Activated T-helper 2 cell treated with anti-CD3 and anti-CD28 coated beads, Interferon-gamma antibody, Interleukin-2, Interleukin-4, amounts not matched to agents 10 μg/mL and 5 μg/mL and 100 μg/mL, durations not matched to agents 14 hours and 24 hours and 36 hours (primary cell): ENCODE data around the gene LEF1. TPM values are rescaled to one million over a fixed set of nuclear protein-coding genes. Genes with fewer than 3 reads are reported as not detected.

ENCODE experiments used
- DNase-seq: peaks from one replicate; pipeline ENCODE4 v3.0.0; 2021; ENCODE audit warnings: low spot score
- H3K27ac Mint-ChIP-seq: one replicate; pipeline ENCODE4 v1.8.0; 2021; ENCODE audit warnings: mixed read lengths
- H3K27me3 Mint-ChIP-seq: one replicate; pipeline ENCODE4 v1.8.0; 2021; ENCODE audit warnings: low read depth, mixed read lengths
- H3K36me3 Mint-ChIP-seq: one replicate; pipeline ENCODE4 v1.8.0; 2021; ENCODE audit warnings: low read depth, mixed read lengths
- H3K4me1 Mint-ChIP-seq: one replicate; pipeline ENCODE4 v1.8.0; 2021; ENCODE audit warnings: low read depth, mixed read lengths
- H3K4me3 Mint-ChIP-seq: one replicate; pipeline ENCODE4 v1.8.0; 2021; ENCODE audit warnings: low read depth, mild to moderate bottlenecking, moderate library complexity, mixed read lengths
- H3K9me3 Mint-ChIP-seq: one replicate; pipeline ENCODE4 v1.8.0; 2021; ENCODE audit warnings: mixed read lengths
- intact Hi-C: fragments of 100-400 bp; cut with micrococcal nuclease; formaldehyde crosslinking; loops from one replicate; pipeline ENCODE4 v1.15.1; 2023
- total RNA-seq: library from RNA; stranded (reverse); gene quantifications from 2 replicates; pipeline ENCODE4 v1.2.3, GENCODE V29; 2022

Gene LEF1
- total RNA-seq, 1 donor from 2014 or later: 77.0 TPM

DNA sequence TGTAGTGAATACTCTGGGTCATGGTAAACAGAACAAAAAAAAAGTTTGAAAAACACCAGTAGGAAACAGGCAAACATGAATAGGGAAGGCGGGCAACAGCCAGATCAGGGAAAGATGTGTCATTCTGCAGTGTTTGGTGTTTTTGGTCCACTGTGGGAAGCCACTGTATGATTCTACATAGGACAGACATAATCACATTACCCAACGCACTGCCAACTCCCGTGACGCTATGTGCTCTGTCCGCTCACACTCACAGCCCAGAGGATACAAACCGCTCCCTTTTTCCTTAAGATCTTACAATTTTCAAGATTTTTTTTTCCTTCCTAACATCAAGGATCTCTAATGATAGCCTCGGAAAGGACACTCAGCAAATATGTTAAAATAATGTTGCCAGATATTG, 119.7 kb downstream of the LEF1 start:
- no peak for DNase-seq
- Mint-ChIP-seq H3K9me3 (no peaks in the 10 kb centered on the region), H3K36me3 (peaks cover 56% of the 10 kb centered on the region), H3K27me3 (no peaks in the 10 kb centered on the region), H3K27ac (peak overlapping the region; percentile 98), H3K4me1 (peaks cover 60% of the 10 kb centered on the region), H3K4me3 (peak overlapping the region; percentile 87)
- intact Hi-C loops: no loop called here

- no peaks in the 10 kb centered on the region for H3K9me3 Mint-ChIP-seq
- intact Hi-C loops: no loop called here
- DNase-seq: no peak
- no peak overlapping the region for H3K4me3 Mint-ChIP-seq
- H3K27ac Mint-ChIP-seq: peak overlapping the region; percentile 15
- H3K4me1 Mint-ChIP-seq: peaks cover 60% of the 10 kb centered on the region
- H3K27me3 Mint-ChIP-seq: no peaks in the 10 kb centered on the region
- peaks cover 50% of the 10 kb centered on the region for H3K36me3 Mint-ChIP-seq
Measured at GRCh38 chr4:108048157-108048556, 120.6 kb downstream of the LEF1 start.

DNA sequence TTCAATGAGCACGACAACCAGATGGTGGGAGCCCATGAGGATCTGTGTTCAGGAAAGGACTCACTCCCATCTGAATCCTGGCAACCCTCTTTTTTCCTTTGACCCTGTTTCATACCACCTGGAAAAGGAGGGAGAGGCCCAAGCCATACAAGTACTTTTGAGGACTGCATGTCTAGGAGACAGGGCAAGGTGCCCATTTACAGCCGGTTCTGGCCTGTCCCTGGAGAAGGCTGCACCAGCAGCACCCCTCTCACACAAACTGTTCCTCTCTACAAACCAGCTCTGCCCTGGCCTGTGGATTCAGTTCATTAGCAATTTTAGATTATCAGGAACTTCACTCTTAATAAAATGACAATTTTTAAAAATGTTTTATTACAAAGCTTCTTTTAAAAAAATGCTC, 121.5 kb downstream of the LEF1 start:
- intact Hi-C loops: no loop called here
- Mint-ChIP-seq H3K4me1 (peaks cover 54% of the 10 kb centered on the region), H3K36me3 (peaks cover 44% of the 10 kb centered on the region), H3K27me3 (no peaks in the 10 kb centered on the region), H3K4me3 (no peak overlapping the region), H3K27ac (no peak overlapping the region), H3K9me3 (no peaks in the 10 kb centered on the region)
- no peak for DNase-seq

DNA sequence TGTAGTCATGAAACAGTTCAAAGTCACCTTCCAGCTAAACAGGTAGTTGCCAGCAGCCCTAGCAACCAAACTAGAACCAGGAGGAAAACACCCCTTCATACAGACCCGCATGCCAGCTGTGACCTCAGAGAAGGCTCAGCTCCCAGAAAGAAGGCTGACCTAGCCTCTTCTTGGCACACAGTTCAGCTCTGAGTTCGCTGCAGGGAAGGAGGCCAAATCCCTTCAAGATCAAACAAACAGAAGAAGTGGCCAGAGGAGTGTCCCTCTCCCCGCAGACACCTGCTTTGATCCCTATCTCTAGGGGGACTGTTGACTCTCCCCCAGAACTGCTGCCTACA, 123.1 kb downstream of the LEF1 start:
- H3K4me3 Mint-ChIP-seq: no peak overlapping the region
- no peaks in the 10 kb centered on the region for H3K9me3 Mint-ChIP-seq
- intact Hi-C loops: no loop called here
- peak overlapping the region; percentile 51 for H3K27ac Mint-ChIP-seq
- peaks cover 47% of the 10 kb centered on the region for H3K4me1 Mint-ChIP-seq
- peaks cover 40% of the 10 kb centered on the region for H3K36me3 Mint-ChIP-seq
- DNase-seq: no peak
- H3K27me3 Mint-ChIP-seq: no peaks in the 10 kb centered on the region

- Mint-ChIP-seq H3K27me3 (no peaks in the 10 kb centered on the region), H3K36me3 (peaks cover 45% of the 10 kb centered on the region), H3K4me1 (peaks cover 42% of the 10 kb centered on the region), H3K4me3 (no peak overlapping the region), H3K9me3 (no peaks in the 10 kb centered on the region), H3K27ac (no peak overlapping the region)
- no peak for DNase-seq
- intact Hi-C loops: no loop called here
Measured at GRCh38 chr4:108044951-108045686, 123.6 kb downstream of the LEF1 start.

DNA sequence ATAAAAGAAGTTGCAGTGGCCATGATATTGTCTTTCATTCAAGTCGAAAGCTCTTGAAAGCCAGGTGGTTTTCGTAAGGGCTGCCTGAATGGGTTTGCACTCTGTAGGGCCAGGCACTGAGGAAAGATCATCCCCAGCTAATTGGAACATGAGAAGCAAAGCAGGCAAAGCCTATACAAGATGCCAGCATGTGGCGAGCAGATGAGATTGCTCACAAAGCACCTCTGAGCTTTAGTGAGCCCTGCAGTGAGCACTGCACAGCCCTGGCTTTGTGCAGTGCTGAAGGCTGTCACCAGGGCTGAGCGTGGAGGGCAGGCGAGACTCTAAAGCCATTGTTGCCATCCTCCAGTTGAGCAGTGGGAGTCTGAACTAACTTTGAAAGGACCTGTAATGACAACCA, 125.2 kb downstream of the LEF1 start:
- no peak overlapping the region for H3K27ac Mint-ChIP-seq

GRCh38 chr4:108042927-108043326, 125.8 kb downstream of the LEF1 start:
- intact Hi-C loops: no loop called here
- Mint-ChIP-seq H3K9me3 (no peaks in the 10 kb centered on the region), H3K27ac (no peak overlapping the region), H3K4me1 (peaks cover 28% of the 10 kb centered on the region), H3K36me3 (peaks cover 31% of the 10 kb centered on the region), H3K4me3 (no peak overlapping the region), H3K27me3 (no peaks in the 10 kb centered on the region)
- no peak for DNase-seq

More for the DNA sequence above, 125.2 kb downstream of the LEF1 start:
- Mint-ChIP-seq H3K4me3 (no peak overlapping the region), H3K9me3 (no peaks in the 10 kb centered on the region), H3K27me3 (no peaks in the 10 kb centered on the region), H3K36me3 (peaks cover 37% of the 10 kb centered on the region), H3K4me1 (peaks cover 28% of the 10 kb centered on the region)
- intact Hi-C loops: no loop called here
- DNase-seq: no peak

GRCh38 chr4:108037884-108038283, 130.8 kb downstream of the LEF1 start:
- intact Hi-C loops: loop anchor here (10.0 kb wide), 1 partner anchor 307 kb away; no protein-coding TSS in a partner anchor
- H3K4me3 Mint-ChIP-seq: no peak overlapping the region
- no peaks in the 10 kb centered on the region for H3K9me3 Mint-ChIP-seq
- peaks cover 30% of the 10 kb centered on the region for H3K36me3 Mint-ChIP-seq
- DNase-seq: no peak
- H3K27ac Mint-ChIP-seq: no peak overlapping the region
- H3K27me3 Mint-ChIP-seq: no peaks in the 10 kb centered on the region
- H3K4me1 Mint-ChIP-seq: peaks cover 25% of the 10 kb centered on the region

DNA sequence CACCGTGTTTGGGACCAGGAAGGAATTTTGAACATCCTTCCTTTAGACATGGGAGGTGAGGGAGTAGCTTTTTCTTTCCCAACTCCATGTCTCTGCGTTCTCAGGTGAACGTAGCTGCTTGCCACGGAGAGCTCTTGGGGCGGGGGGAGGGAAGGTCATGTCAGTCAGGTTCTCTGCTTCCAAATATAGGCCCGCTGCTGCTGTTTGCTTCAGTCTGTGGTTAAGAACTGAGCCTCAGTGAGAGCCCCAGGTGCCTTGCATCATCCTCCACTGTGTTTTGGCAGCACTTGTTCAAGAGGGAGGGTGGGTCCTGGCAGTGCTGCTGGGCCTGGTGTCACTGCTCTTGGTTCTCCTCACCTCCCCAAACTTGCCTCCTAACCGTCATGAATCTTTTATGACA, 132.5 kb downstream of the LEF1 start:
- Mint-ChIP-seq H3K27ac (peak overlapping the region; percentile 72), H3K4me3 (no peak overlapping the region), H3K9me3 (peaks cover 5% of the 10 kb centered on the region), H3K27me3 (no peaks in the 10 kb centered on the region), H3K36me3 (peaks cover 39% of the 10 kb centered on the region), H3K4me1 (peaks cover 31% of the 10 kb centered on the region)
- peak; percentile 54 for DNase-seq
- intact Hi-C loops: loop anchor here (1.0 to 10.0 kb wide), 2 partner anchors 72 to 309 kb away; no protein-coding TSS in a partner anchor

- Mint-ChIP-seq H3K36me3 (peaks cover 43% of the 10 kb centered on the region), H3K4me3 (peak overlapping the region; percentile 37), H3K27ac (peak overlapping the region; percentile 72), H3K9me3 (peaks cover 5% of the 10 kb centered on the region), H3K4me1 (peaks cover 35% of the 10 kb centered on the region), H3K27me3 (no peaks in the 10 kb centered on the region)
- intact Hi-C loops: loop anchor here (1.0 to 10.0 kb wide), 2 partner anchors 73 to 309 kb away; no protein-coding TSS in a partner anchor
- no peak for DNase-seq
Measured at GRCh38 chr4:108035691-108036090, 133.0 kb downstream of the LEF1 start.

- intact Hi-C loops: loop anchor here (5.0 to 10.0 kb wide), 4 partner anchors 310 to 588 kb away; partner anchors contain the start of gene RPL34
- H3K36me3 Mint-ChIP-seq: peaks cover 40% of the 10 kb centered on the region
- DNase-seq: no peak
- no peaks in the 10 kb centered on the region for H3K27me3 Mint-ChIP-seq
- peaks cover 5% of the 10 kb centered on the region for H3K9me3 Mint-ChIP-seq
- no peak overlapping the region for H3K27ac Mint-ChIP-seq
- peaks cover 45% of the 10 kb centered on the region for H3K4me1 Mint-ChIP-seq
- no peak overlapping the region for H3K4me3 Mint-ChIP-seq
Measured at GRCh38 chr4:108034565-108034964, 134.2 kb downstream of the LEF1 start.

GRCh38 chr4:108033348-108033747, 135.4 kb downstream of the LEF1 start:
- H3K36me3 Mint-ChIP-seq: peaks cover 49% of the 10 kb centered on the region
- DNase-seq: no peak
- H3K27me3 Mint-ChIP-seq: no peaks in the 10 kb centered on the region
- intact Hi-C loops: loop anchor here (5.0 to 10.0 kb wide), 4 partner anchors 311 to 589 kb away; partner anchors contain the start of gene RPL34
- H3K9me3 Mint-ChIP-seq: peaks cover 5% of the 10 kb centered on the region
- no peak overlapping the region for H3K4me3 Mint-ChIP-seq
- H3K4me1 Mint-ChIP-seq: peaks cover 54% of the 10 kb centered on the region
- H3K27ac Mint-ChIP-seq: no peak overlapping the region

DNA sequence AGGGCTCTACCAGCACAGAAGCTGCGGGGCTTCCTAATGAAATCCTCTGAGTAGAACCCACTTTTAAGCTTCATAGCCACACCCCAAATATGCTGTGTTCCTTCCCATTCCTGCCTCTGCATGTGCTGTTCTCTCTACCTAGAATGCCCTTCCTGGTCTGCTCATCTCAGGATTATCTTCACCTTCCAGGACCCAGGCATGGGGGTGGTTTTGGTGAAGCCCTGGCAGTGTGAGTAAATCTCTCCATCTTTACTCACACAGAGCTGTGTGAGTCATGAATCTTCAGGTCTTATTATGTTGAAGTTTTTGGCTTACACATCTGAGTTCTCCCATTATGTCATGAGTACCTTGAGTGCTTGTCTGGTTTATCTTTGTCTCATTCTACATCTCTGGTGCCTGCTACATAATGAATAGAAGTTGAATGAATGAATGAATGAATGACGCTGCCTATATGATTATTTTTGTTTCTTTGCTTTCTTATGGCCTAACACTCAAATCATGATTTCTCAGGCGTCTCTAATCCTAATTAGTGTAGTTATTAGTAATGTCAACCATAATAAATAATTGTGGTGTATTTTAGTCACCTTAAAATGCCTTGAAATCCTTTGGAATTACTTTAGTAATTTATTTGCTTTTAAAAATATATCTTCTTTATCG, 137.2 kb downstream of the LEF1 start:
- Mint-ChIP-seq H3K36me3 (peaks cover 62% of the 10 kb centered on the region), H3K9me3 (peaks cover 5% of the 10 kb centered on the region), H3K27me3 (no peaks in the 10 kb centered on the region), H3K27ac (peak overlapping the region; percentile 80), H3K4me3 (no peak overlapping the region), H3K4me1 (peaks cover 52% of the 10 kb centered on the region)
- intact Hi-C loops: loop anchor here (1.0 to 10.0 kb wide), 7 partner anchors 77 to 591 kb away; partner anchors contain the start of gene RPL34
- DNase-seq: no peak
